GM10847 (cell line): Measurements from ENCODE around the gene PUM1.

ENCODE experiments used
- POLR2A ChIP-seq: IDR thresholded peaks from 2 replicates; pipeline ENCODE4 v1.6.1; 2011; ENCODE audit not compliant: insufficient read length; ENCODE audit errors: extremely low read depth

PUM1 gene

DNA sequence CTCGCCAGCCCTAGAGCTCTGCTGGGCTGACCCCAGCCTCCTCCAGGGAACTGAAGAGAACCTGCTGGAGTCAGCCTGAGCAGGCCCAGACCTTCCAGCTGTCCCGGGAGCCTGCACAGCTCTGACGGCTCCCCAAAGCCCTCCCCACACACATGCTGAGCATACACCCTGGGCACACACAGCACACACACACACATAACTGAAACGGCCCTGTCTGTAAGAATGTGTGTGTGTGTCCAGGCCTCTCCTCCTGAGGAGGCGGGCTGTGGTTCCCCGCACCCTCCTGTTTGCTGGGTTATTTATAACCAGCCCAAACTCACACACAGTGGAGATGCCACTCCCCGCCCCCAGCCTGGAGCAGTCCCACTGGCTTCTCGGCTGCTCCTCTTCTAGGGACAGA is 177.1 kb downstream of the PUM1 start:
- no peak for TF ChIP-seq POLR2A

DNA sequence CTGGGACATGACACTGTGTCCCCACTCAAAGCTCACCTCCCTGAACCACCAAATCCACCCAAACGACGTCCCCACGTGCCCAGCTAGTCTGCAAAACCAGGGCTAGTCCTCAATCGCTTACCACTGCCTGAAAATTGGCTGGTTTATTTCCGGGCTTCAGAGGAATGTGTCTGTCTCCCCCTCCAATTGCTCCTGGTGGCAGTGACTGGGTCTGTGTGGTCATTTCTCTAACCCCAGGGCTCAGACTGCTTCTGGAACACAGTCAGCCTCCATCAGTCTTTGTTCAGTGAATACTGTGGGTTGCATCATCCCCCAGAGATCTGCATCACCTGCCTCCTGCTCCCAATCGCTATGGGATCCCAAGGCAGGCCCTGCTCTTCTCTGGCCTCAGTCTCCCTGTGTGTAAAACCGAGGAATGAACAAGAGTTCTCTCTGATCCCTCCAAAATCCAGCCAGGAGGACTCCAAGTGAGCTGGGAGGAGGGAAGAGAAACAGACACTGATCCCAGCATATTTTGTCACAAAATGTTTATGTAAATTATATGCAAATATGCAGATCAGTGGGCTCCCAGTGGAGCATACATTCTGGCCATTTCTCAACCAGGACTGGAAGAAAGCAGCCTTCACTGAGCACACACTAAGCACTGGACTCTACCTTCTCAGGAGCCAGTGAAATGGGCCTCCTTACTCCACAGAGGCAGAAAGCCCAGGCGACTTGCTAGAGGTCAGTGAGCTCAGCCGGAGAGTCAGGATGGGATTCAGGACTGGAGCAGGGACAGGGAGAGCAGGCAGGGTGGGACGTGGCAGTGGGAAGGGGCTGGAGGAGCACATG is 177.8 kb downstream of the PUM1 start:
- no peak for TF ChIP-seq POLR2A

DNA sequence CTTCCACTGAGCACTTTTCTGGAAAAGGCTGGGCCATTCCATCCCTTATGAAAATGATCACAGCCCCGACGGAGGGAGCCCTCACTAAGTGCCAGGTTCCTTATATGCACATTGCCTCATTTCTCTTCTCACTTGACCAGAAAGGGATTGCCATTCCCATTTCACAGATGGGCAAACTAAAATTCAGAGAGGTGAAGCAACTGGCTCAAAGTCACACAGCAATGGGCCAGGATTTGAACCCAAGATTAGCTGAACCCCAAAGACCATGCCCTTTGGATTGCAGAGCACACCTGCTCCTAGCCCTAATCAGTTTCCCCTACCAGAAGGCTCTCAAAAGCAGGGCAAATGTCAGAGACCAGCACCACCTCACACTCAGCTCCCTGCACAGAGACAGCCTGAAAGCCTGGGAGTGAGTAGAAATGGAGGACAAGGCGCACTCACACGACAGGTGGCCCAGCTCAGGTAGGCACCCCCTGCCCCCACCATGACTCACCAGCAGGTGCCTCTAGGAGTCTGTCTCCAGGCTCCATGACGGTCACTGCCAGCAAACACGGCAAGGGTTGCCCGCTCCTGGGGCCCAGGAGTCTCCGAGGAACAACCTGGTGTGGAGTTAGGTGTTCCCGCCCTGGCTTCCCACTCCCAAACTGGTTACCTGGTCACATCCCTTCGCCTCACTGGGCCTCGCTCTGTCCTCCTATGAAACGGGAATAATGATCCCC is 178.6 kb downstream of the PUM1 start:
- no peak for TF ChIP-seq POLR2A

DNA sequence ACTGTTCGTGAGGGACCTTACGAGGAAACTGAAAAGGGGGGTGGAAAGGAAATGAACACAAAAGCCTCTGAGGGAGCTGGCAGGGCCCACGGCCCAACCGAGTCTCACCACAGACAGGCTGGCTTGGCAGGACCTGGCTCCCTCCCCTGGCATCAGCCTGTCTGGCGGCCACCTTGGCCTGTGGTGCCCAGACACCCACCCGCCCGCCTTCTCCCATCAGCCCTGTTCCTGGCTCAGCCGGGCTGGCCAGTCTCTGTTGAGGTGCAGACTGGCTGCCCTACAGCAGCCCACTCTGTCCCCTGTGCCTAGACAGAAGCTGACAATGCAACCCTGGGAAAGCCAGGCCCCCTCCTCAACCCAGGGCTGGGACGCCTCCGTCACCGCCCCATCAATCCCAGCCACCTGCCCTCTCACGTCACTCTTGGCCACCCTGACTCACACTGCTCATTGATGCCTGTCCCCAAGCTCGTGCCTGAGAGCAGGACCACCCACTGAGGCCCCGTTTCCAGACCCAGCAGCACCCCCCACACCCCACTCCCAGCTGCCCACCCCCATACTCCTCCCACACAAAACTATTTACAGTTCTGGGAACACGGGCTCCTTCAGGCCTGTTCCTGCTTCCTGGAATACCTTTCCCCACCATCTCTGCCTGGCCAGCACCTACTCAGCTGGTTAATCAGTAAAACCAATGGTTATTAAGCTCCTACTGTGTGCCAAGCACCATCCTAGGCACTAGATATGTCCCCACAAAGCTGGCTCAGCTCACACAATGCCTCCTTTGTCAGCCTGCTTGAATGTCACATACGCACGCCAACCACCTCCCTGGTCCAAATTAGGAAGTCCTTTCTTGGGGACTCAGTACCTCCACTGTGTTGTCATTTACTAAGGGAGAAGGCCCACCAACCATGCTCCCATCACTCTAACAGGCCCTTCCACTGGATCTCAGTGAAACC is 179.7 kb downstream of the PUM1 start:
- no peak for TF ChIP-seq POLR2A

DNA sequence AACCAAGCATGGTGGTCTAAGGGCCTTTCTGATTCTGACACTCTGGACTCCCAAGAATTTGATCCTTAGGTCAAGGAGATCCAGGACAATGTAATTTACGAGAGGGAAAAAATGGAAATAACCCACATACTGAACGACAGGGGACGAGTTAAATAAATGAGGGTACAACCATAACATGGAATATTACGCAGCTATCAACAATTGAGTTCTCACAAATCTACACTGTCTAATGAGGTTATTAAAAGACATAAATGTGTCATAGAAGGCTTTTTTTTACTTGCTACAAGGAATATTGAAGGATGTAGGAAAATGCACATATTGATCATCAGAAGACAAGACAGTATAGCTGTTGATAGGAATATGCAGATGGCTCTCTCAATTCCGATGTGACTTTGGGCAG is 180.8 kb downstream of the PUM1 start:
- TF ChIP-seq POLR2A, result no peak

DNA sequence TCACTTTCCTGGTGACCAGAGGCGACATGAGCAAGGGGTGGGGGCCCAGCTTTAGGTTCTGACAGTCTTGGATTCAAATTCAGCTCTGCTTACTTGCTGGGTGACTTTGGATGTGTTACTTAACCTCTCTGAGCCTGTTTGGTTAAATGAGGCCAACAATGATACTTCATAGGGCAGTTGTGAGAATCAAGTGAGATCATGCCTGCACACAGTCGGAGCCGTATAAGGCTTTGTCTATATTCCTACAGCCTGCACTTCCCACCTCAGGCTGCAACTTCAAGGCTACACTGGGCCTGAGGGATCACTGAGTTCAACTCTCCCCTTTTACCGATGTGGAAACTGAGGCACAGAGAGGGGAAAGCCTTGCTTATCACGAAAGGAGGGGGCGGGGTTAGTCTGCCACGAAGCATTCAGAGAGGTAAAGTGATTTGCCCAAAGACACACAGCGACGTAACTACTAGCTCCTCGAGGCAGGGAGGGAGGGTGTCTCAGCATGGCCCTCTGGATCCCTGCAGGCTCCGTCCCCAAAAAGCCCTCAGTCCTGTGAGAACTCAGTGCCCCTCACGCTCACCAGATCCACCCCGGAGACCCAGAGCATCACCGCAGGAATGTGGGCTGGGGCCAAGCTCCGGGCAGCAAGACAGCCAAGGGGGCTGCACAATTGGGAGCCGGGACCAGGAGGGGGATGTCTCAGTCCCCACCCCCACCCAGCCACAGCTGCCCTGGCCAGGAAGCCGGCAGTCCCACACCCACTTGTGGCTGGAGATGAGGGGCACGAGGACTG is 181.9 kb downstream of the PUM1 start:
- no peak for TF ChIP-seq POLR2A

DNA sequence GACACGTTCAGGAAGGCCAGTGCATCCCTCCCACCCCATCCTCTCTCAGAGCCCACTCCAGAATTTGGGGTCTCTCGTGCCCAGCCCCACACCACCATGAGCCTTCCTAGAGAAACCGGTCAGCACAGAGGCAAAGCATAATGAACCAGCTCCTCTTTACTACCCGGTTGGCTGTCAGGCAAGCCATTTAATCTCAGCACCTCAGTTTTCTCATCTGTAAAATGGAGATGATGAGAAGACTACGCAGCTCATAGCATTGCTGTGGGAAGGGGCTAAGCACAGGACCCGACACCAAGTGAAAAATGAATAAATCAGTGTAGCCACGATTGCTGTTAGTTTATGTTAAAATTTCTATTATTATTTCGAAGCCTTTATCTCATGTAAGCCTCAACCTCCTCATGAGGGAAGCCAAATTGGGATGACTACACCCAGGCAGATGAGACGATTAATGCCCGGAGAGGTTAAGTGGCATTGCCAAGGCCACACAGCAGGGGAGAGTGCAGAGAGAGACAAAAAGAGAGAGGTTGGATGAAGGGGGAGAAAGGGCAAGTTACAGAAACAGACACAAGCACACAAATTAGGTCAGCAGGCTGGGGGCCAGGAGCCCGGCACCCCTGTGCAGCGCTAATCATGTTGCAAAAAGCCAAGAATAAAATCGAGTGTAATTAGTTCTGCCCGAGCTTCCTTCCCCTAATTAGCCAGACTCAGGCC is 182.7 kb downstream of the PUM1 start:
- no peak for TF ChIP-seq POLR2A
